ENCODE results near the gene RBM33.

DNA sequence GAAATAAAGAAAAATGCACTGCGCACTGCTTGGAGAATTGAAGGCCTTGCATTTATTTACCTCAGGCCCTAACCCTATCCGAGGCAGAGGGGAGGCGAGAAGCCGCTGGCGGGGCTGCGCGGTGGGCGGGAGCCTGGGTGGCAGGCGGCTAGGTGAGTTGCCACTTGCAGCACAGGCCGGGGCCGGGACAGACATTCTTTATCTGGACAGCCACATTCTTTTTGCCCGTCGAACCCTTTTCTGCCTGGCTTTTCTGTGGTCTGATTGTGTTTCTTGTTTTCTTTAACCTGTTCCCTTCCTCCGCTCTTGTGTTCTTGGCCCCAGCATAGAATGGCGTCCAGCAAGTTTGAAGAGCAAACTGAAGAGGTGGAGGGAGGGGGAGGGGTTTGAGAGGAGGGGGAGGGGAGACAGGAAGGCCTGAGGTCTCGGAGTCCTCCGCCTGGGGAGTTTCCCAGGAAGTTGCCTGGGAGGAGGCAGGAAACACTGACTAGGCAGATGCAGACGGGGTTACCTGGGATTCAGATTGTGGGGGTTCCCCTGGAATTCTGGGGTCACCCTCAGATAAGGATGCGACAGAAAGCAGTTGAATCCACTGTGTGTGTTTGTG is 162.7 kb downstream of the RBM33 start:
- TF ChIP-seq, protein P1, sequence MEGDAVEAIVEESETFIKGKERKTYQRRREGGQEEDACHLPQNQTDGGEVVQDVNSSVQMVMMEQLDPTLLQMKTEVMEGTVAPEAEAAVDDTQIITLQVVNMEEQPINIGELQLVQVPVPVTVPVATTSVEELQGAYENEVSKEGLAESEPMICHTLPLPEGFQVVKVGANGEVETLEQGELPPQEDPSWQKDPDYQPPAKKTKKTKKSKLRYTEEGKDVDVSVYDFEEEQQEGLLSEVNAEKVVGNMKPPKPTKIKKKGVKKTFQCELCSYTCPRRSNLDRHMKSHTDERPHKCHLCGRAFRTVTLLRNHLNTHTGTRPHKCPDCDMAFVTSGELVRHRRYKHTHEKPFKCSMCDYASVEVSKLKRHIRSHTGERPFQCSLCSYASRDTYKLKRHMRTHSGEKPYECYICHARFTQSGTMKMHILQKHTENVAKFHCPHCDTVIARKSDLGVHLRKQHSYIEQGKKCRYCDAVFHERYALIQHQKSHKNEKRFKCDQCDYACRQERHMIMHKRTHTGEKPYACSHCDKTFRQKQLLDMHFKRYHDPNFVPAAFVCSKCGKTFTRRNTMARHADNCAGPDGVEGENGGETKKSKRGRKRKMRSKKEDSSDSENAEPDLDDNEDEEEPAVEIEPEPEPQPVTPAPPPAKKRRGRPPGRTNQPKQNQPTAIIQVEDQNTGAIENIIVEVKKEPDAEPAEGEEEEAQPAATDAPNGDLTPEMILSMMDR (IDR thresholded peaks at IDR 0.05) = no peak
- TF ChIP-seq, protein P2, sequence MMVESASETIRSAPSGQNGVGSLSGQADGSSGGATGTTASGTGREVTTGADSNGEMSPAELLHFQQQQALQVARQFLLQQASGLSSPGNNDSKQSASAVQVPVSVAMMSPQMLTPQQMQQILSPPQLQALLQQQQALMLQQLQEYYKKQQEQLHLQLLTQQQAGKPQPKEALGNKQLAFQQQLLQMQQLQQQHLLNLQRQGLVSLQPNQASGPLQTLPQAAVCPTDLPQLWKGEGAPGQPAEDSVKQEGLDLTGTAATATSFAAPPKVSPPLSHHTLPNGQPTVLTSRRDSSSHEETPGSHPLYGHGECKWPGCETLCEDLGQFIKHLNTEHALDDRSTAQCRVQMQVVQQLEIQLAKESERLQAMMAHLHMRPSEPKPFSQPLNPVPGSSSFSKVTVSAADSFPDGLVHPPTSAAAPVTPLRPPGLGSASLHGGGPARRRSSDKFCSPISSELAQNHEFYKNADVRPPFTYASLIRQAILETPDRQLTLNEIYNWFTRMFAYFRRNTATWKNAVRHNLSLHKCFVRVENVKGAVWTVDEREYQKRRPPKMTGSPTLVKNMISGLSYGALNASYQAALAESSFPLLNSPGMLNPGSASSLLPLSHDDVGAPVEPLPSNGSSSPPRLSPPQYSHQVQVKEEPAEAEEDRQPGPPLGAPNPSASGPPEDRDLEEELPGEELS (CRISPR knock-in tag; IDR thresholded peaks at IDR 0.05) = no peak

Measured in WTC11 (cell line).